IPS-11a (cell line): ENCODE measurements around the gene LIPC.

Experiments used
- H3K4me3 ChIP-seq: one replicate; pipeline ENCODE4 v1.5.1; 2013; ENCODE audit warnings: low read depth, low read length, control low read depth

Gene LIPC

DNA sequence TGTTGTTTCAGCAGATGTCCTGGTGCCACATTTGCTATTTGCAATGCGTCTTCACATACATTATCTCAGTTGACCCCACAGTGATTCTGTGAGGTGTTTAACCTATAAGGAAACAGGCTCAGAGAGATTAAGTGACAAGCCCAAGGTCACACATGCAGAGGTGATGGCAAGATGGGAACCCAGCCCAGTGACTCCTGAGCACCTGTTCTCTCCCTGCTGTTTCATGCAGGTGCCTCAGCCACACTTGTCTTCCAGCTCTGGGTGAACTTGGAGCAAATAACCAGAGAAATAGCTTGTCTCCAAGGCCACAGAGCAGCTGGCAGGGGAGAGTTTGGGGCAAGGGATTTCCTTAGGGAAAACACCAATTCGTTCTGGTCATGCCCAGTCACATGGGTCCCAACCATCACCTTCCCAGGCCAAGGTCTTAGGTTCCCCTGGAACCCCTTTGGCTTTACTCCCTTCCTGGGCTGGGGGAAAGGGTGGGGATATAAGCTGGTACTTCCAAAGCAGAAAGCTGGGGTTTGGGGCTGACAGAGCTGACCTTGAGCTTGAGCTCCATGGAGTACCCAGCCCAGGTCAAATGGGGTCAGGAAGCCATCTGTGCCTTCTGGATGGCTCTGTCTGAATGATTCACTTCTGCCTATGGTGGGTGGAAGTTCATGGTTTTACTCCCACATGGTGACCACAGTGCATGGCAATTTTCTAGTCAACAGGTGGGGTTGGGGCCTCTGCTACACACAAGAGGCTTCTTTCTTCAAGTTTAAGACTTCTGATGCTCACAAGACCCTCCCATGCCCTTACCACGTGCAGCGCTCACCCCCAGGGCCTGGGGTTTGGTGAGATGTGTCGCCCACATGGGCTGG lies 22.4 kb downstream of the LIPC start:
- no peak overlapping the region for H3K4me3 ChIP-seq

- H3K4me3 ChIP-seq: no peak overlapping the region
Measured at GRCh38 chr15:58454950-58455401, 23.2 kb downstream of the LIPC start.

DNA sequence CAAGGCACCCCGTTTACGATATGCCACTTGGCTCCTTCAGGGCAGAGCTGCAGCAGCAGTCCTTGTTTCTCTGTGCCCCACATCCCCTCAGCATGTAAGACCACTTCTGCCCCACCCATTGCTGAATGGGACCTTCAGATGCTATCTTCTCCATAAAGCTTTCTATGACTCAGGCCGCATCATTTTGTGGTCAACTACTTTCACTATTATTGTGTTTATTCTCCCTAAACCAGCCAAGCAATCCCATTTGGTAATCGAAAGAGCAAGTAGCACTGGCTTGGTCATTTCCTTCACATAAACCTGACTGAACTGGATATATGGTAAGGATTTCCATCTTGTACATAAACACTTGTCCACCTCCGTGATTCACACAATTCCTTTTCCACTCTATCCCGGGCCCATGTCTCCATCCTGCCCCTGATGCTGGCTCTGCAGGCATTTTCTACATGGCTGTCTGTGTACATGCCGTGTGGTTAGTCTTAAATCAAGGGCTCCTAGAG lies 25.7 kb downstream of the LIPC start:
- H3K4me3 ChIP-seq: no peak overlapping the region

- H3K4me3 ChIP-seq: no peak overlapping the region
Measured at GRCh38 chr15:58458076-58458475, 26.3 kb downstream of the LIPC start.

- H3K4me3 ChIP-seq: no peak overlapping the region
Measured at GRCh38 chr15:58459045-58459444, 27.3 kb downstream of the LIPC start.

DNA sequence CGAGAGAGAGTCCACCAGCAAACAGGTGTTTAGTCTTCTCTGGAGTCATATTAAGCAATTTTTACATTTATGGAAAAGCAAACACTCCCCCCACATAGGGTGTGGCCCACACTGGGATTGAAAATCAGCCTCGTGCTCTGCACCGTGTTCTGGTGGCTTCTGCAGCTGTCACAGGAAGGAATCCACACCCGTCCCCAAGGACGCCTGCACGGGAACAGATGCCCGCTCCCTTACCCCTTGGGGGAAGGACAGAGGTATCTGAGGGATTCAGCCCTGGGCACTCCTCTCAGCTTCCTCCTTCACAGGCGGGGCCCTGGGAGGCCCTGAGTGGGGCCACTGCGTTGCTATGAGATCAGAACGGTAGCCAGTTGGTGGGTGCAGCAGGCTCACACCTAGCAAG lies 27.8 kb downstream of the LIPC start:
- H3K4me3 ChIP-seq: no peak overlapping the region

- H3K4me3 ChIP-seq: no peak overlapping the region
Measured at GRCh38 chr15:58460116-58460790, 28.5 kb downstream of the LIPC start.

- H3K4me3 ChIP-seq: no peak overlapping the region
Measured at GRCh38 chr15:58460872-58461271, 29.1 kb downstream of the LIPC start.

- H3K4me3 ChIP-seq: no peak overlapping the region
Measured at GRCh38 chr15:58462547-58462946, 30.8 kb downstream of the LIPC start.

DNA sequence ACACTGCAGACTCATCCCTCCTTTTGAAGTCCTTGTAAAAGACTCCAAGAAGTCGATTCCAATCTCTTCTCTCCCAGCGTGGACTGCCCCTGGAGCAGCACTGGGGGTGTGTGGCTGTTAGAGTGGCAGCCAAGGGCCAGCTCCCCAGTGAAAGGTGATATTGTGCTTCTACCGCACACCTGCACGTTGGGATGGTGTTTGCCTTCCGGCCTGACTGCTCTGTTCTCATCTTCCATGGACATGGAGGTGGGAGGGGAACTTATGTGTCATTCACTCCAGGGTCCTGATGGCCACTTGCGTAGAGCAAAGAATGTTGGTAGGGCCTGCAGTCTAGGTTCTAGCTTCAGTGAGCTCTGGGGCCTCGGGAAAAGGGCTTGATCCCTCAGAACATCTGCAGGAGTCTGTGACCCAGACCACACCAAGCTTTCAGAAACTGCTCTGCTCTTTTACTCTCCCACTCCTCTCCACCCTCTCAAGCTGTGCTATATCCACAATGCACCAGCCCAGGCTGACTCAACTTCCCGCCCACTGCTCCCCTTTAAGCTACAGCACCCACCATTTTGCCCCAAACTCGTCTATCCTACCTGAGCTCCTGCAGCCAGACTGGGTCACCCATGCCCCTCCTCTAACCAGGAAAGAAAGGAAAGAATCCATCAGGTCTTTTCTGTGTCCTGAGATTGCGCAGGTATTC lies 31.3 kb downstream of the LIPC start:
- H3K4me3 ChIP-seq: no peak overlapping the region

DNA sequence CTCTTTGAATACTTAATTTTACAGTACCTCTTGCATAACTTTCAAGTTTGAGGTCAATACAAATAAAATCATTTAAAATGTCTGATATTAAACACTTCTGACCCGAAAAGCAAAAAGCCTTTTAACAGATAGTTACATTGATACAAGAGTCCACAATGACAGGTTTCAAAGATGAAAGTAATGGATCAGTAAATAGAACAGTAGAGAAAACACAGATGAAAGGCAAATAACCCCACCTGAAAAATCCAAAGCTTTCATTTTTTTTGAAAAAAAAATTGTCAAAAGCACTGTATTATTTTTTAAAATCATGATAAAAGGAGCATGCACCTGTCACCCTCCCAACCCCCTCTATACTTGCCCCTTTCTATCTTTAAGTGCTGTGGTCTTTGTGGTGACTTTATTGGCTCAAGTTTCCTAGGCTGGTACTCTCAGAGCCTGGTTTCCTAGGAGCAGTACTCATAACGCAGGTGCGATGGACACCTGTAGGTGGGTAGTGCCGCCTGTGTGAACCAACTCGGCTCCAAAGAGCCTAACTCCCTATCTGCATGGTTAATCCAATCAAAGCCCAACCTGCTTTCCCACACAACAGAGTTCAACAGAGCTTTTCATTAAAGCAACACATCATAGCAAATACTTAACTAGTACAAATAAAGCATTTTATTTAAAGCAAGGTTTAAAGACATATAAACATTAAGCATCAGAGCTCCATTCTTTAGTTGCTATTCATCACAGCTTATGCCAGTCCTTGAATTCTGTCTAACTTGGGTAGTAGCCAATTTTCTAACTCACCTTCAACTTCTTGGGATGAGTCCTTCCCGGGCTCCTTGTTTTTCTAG lies 32.2 kb downstream of the LIPC start:
- H3K4me3 ChIP-seq: no peak overlapping the region

DNA sequence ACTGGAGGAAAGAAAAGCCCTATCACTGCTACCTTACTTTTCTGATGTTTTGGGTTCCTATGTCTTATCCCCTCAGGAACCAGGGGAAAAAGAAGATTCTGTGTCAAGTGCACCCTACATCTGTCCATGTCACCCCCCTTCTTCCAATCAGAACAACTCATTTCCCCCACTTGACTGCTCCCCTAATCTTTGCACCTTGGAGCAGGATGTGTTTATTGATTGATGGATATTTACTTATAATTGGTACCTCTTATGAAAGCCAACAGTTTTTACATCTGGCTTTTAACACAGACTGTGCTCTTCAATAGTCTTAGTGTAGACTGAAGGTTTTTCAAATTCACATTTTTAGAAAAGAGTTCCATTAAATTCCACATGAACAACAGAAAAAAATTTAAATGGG lies 33.3 kb downstream of the LIPC start:
- no peak overlapping the region for H3K4me3 ChIP-seq

- no peak overlapping the region for H3K4me3 ChIP-seq
Measured at GRCh38 chr15:58465866-58466517, 34.2 kb downstream of the LIPC start.

GRCh38 chr15:58466566-58466965 lies 34.8 kb downstream of the LIPC start:
- H3K4me3 ChIP-seq: no peak overlapping the region

GRCh38 chr15:58467121-58467721 lies 35.4 kb downstream of the LIPC start:
- no peak overlapping the region for H3K4me3 ChIP-seq

- no peak overlapping the region for H3K4me3 ChIP-seq
Measured at GRCh38 chr15:58467722-58468423, 36.1 kb downstream of the LIPC start.

DNA sequence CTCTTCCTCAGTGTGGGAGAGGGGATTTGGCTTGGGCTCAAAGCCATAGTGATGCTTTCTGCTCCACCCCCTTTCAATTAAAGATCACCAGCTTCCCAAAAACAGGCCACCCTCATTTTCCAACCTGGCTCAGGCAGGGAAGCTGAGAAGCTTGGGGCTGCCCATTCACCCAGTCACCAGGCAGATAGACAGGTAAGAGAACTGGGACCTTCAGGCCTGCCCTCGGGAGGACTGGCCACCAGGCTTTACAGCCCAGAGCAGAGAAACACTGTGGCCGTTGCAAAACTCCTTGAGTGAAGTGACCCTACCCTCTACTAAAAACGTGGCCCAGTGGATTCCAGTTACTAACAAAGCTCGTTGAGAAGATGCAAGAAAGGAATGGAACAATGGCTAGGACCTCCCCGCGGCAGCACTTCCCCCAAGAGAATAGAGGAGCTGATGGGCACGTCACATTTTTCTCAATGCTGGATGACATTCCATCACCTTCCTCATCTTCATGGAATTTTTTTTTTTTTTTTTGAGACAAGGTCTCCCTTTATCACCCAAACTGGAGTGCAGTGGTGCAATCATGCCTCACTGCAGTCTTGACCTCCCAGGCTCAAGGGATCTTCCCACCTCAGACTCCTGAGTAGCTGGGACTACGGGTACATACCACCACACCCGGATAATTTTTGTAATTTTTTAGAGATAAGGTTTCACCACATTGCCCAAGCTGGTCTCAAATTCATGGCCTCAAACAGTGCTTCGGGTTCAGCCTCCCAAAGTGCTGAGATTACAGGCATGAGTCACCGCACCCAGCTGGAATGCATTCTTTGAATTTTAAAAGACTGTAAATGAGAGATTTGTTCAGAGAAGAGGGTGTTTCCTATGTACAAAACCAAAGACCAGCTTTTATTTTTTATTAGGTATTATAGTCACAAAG lies 37.9 kb downstream of the LIPC start:
- no peak overlapping the region for H3K4me3 ChIP-seq

- H3K4me3 ChIP-seq: no peak overlapping the region
Measured at GRCh38 chr15:58471348-58471747, 39.6 kb downstream of the LIPC start.
